ENCODE data around the gene MTMR11. TPM values are rescaled to one million over a fixed set of nuclear protein-coding genes. Genes with fewer than 3 reads are reported as not detected.

MTMR11 gene
- total and polyA plus RNA-seq, 9 of the 15 experiments (the other 6 are each of a cell fraction or from before 2014, with no cell fraction given) = 0.09 to 1.6 (median 0.51) TPM

DNA sequence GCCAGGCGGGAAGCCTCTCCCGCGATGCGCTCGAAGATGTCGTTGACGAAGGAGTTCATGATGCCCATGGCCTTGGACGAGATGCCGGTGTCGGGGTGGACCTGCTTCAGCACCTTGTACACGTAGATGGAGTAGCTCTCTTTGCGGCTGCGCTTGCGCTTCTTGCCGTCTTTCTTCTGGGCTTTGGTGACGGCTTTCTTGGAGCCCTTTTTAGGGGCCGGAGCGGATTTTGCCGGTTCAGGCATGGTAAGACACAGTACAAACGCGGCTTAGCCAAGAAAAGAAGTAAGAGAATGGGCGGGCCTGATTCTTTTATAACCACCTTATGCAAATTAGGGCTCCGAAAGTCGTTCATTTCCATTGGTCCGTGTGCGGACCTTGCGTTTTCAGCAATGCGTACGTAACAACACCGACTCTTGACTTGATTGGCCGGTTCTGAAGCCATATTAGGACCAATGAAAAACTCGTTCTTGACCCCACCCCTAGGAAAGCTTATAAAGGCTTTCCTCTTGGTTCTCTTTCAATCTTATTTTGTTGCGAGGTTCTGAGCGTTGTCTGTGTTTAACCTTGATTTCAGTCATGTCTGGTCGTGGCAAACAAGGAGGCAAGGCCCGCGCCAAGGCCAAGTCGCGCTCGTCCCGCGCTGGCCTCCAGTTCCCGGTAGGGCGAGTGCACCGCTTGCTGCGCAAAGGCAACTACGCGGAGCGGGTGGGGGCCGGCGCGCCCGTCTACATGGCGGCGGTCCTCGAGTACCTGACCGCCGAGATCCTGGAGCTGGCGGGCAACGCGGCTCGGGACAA, 50.1 kb downstream of the MTMR11 start (continued):
- peak; percentile 80; the same call in 1 of the 2 replicates for TF ChIP-seq ZNF12 (CRISPR knock-in tag; IDR thresholded peaks at IDR 0.05)
- peak; percentile 80; the same call in 1 of the 2 replicates for TF ChIP-seq ZKSCAN1 (IDR thresholded peaks at IDR 0.05; ENCODE audit: low read depth, low read length)
- no peak for TF ChIP-seq XRCC3 (IDR thresholded peaks at IDR 0.05)
- peak; percentile 76 for TF ChIP-seq NEUROD1 (IDR thresholded peaks at IDR 0.05; ENCODE audit: borderline replicate concordance, low read depth, low read length, partially characterized antibody)
- TF ChIP-seq, protein P1, sequence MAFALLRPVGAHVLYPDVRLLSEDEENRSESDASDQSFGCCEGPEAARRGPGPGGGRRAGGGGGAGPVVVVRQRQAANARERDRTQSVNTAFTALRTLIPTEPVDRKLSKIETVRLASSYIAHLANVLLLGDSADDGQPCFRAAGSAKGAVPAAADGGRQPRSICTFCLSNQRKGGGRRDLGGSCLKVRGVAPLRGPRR (CRISPR knock-in tag; IDR thresholded peaks at IDR 0.05) = no peak
- TF ChIP-seq CBFA2T2 (conservative IDR thresholded peaks at IDR 0.05) = no peak
- TF ChIP-seq E2F3 (CRISPR knock-in tag; IDR thresholded peaks at IDR 0.05) = peak; percentile 43
- no peak for TF ChIP-seq IFI16 (CRISPR knock-in tag; IDR thresholded peaks at IDR 0.05)
- TF ChIP-seq, protein P2, sequence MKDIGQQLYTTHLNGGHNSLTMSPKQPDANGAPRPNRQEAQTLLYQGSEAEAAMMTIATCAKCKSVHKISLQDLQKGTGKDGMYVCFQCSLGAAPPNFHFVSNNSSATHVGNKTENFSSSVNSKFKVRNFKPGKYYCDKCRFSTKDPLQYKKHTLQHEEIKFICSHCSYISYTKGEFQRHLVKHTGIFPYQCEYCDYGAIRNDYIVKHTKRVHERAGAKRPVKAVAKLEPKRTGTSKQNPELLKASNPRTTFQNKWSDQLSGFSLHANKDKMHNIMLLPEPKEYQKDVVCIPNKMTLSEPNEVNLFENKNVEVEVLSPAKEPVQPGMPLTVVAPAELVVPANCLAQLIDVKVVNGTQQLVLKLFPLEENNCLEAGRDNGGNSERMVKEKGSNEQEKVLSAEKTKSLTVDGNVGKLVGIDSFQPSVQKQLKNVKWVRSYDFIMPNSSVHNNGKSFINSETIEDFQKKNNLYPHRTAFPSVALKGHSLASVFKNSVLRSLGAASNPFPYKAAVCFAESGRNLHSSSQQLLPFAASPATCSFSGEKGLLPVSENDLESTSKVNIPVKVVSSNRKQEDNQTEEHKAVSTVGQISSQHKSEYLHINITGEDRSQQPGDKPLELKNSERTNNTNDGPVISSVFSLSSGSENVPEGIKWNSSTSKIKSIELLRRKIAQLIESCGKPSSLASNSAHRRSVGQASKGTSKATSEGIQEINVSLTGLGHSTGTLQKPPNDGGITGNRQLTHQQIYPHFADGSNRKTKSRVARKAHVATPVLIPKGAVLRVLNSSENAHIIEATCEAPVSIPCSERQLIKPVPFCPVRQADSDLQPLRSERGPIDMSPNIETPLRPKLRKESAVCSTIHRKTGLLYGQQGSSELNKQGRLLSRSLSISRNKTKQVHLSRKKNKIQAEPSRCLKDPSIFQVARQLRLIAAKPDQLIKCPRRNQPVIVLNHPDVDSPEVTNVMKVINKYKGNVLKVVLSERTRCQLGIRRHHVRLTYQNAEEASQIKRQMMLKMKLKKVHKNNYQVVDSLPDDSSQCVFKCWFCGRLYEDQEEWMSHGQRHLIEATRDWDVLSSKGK (CRISPR knock-in tag; IDR thresholded peaks at IDR 0.05) = no peak
- no peak for TF ChIP-seq MECOM (CRISPR knock-in tag; IDR thresholded peaks at IDR 0.05)
- TF ChIP-seq, protein P3, sequence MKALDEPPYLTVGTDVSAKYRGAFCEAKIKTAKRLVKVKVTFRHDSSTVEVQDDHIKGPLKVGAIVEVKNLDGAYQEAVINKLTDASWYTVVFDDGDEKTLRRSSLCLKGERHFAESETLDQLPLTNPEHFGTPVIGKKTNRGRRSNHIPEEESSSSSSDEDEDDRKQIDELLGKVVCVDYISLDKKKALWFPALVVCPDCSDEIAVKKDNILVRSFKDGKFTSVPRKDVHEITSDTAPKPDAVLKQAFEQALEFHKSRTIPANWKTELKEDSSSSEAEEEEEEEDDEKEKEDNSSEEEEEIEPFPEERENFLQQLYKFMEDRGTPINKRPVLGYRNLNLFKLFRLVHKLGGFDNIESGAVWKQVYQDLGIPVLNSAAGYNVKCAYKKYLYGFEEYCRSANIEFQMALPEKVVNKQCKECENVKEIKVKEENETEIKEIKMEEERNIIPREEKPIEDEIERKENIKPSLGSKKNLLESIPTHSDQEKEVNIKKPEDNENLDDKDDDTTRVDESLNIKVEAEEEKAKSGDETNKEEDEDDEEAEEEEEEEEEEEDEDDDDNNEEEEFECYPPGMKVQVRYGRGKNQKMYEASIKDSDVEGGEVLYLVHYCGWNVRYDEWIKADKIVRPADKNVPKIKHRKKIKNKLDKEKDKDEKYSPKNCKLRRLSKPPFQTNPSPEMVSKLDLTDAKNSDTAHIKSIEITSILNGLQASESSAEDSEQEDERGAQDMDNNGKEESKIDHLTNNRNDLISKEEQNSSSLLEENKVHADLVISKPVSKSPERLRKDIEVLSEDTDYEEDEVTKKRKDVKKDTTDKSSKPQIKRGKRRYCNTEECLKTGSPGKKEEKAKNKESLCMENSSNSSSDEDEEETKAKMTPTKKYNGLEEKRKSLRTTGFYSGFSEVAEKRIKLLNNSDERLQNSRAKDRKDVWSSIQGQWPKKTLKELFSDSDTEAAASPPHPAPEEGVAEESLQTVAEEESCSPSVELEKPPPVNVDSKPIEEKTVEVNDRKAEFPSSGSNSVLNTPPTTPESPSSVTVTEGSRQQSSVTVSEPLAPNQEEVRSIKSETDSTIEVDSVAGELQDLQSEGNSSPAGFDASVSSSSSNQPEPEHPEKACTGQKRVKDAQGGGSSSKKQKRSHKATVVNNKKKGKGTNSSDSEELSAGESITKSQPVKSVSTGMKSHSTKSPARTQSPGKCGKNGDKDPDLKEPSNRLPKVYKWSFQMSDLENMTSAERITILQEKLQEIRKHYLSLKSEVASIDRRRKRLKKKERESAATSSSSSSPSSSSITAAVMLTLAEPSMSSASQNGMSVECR (CRISPR knock-in tag; IDR thresholded peaks at IDR 0.05) = peak; percentile 86; the same call in 1 of the 2 replicates
- TF ChIP-seq ZNF175 (CRISPR knock-in tag; IDR thresholded peaks at IDR 0.05; ENCODE audit: low read depth) = no peak; the same call in 1 of the 2 replicates
- TF ChIP-seq, protein P4, sequence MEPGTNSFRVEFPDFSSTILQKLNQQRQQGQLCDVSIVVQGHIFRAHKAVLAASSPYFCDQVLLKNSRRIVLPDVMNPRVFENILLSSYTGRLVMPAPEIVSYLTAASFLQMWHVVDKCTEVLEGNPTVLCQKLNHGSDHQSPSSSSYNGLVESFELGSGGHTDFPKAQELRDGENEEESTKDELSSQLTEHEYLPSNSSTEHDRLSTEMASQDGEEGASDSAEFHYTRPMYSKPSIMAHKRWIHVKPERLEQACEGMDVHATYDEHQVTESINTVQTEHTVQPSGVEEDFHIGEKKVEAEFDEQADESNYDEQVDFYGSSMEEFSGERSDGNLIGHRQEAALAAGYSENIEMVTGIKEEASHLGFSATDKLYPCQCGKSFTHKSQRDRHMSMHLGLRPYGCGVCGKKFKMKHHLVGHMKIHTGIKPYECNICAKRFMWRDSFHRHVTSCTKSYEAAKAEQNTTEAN (CRISPR knock-in tag; IDR thresholded peaks at IDR 0.05) = peak; percentile 14; the same call in 1 of the 2 replicates
- TF ChIP-seq, protein P5, sequence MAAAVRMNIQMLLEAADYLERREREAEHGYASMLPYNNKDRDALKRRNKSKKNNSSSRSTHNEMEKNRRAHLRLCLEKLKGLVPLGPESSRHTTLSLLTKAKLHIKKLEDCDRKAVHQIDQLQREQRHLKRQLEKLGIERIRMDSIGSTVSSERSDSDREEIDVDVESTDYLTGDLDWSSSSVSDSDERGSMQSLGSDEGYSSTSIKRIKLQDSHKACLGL (CRISPR knock-in tag; IDR thresholded peaks at IDR 0.05; ENCODE audit: borderline replicate concordance, poor library complexity, severe bottlenecking) = no peak
- no peak for TF ChIP-seq TEAD2 (tag; IDR thresholded peaks at IDR 0.05)
- TF ChIP-seq EHMT2 (IDR thresholded peaks at IDR 0.05) = no peak

All from K562 (cell line).